Heart left ventricle (tissue), 13 donors: ENCODE measurements around the gene PPP1R12B.
"Not testable (repeated sequence)": the region's sequence is repeated elsewhere in the genome, so short reads cannot be mapped to it uniquely, and the experiment has no call there.

Experiments
- CTCF ChIP-seq, 12 donors: fragments of 200-600 bp; sonication (generic) in 4 of 12; IDR thresholded peaks; one replicate each; pipeline versions ENCODE4 v1.5.0 to v1.8.0; 2018 to 2022; ENCODE audit warnings: antibody characterized with exemption in 12 of 12, mild to moderate bottlenecking in 5 of 12
- POLR2A ChIP-seq, 2 donors: fragments of 450-650 bp; IDR thresholded peaks; one replicate each; pipeline ENCODE4 v1.6.1; 2017; ENCODE audit warnings: antibody characterized with exemption in 2 of 2, mild to moderate bottlenecking in 2 of 2, moderate library complexity in 2 of 2
- donor health status: ischemic (EF 13 %, LVEDD 7.1; RV severe dilation, severe dysfunction).
- donor health status: DM: no; HTN: yes; CAD: no.
- donor health status: DM: no; HTN: no; CAD: no.
- donor health status: ischemic (EF 25% LVEDD 6.9; RV normal size, moderate dysfunction).
- donor health status: ischemic (EF 25% LVEDD 5.7; RV mildly dilated, moderate dysfunction).
- donor health status: ischemic (EF 35%, LVEDD 5.7; RV mildly dilated, moderate dysfunction).
- donor health status: nonischemic (EF 11% LVEDD 7.7; RV severe dilation, severe dysfunction).
- donor health status: DM: yes; HTN: yes; CAD: no.
- donor health status: PGD.
- donor health status: ischemic (EF 29% LVEDD 5.4; RV normal size, mild dysfunction).
- donor health status: nonischemic (EF 23%, LVEDD 6.1; RV moderate dilation, normal function).

- not testable (repeated sequence) for TF ChIP-seq CTCF, POLR2A (IDR thresholded peaks at IDR 0.05)
These were observed 75.8 kb downstream of the PPP1R12B start for GRCh38 chr1:202424260-202424659.
